Spleen (tissue), 13 donors: Measurements from ENCODE around the gene LRRN4CL. TPM values are rescaled to one million over a fixed set of nuclear protein-coding genes. Genes with fewer than 3 reads are reported as not detected.
A peak's percentile ranks its signal among the peaks of the same experiment; 100 is the strongest.
"Not testable (repeated sequence)": the region's sequence is repeated elsewhere in the genome, so short reads cannot be mapped to it uniquely, and the experiment has no call there.

ENCODE experiments used
- DNase-seq: peaks from one replicate; pipeline ENCODE4 v3.0.0-alpha.2; 2020
- H3K27ac ChIP-seq, 8 donors: fragments of 200-600 bp; sonication (generic) in 7 of 8; 1 replicate in 4 of 8; 2 replicates in 4 of 8; pipeline versions ENCODE4 v1.5.0 to v1.8.0; 2016 to 2021; ENCODE audit warnings: inconsistent platforms in 4 of 8, mild to moderate bottlenecking in 4 of 8, moderate library complexity in 1 of 8
- H3K27me3 ChIP-seq, 7 donors: fragments of 200-600 bp; sonication (generic) in 6 of 7; replicated peaks in 1 of 7; 1 replicate in 4 of 7; 2 replicates in 3 of 7; pipeline versions ENCODE4 v1.5.0 to v1.8.0; 2016 to 2021; ENCODE audit warnings: inconsistent platforms in 3 of 7, mild to moderate bottlenecking in 1 of 7
- H3K36me3 ChIP-seq, 6 donors: fragments of 200-600 bp; sonication (generic) in 5 of 6; 1 replicate in 4 of 6; 2 replicates in 2 of 6; pipeline versions ENCODE4 v1.5.0 to v1.8.0; 2016 to 2021; ENCODE audit warnings: inconsistent platforms in 2 of 6
- H3K4me1 ChIP-seq, 6 donors: fragments of 200-600 bp; sonication (generic) in 5 of 6; 1 replicate in 3 of 6; 2 replicates in 3 of 6; pipeline versions ENCODE4 v1.5.0 to v1.8.0; 2016 to 2021; ENCODE audit warnings: inconsistent platforms in 3 of 6
- H3K4me3 ChIP-seq, 8 donors: fragments of 200-600 bp; sonication (generic) in 7 of 8; 1 replicate in 4 of 8; 2 replicates in 4 of 8; pipeline versions ENCODE4 v1.5.0 to v1.8.0; 2016 to 2021; ENCODE audit warnings: inconsistent platforms in 4 of 8, mild to moderate bottlenecking in 4 of 8, moderate library complexity in 2 of 8
- H3K9me3 ChIP-seq, 8 donors: fragments of 200-600 bp; sonication (generic) in 7 of 8; 1 replicate in 4 of 8; 2 replicates in 4 of 8; pipeline versions ENCODE4 v1.5.0 to v1.8.0; 2016 to 2021; ENCODE audit warnings: inconsistent platforms in 4 of 8
- CTCF ChIP-seq, 11 experiments: fragments of 200-600 bp in 7 of 11; fragments of 450-650 bp in 4 of 11; sonication (generic) in 4 of 11; IDR thresholded peaks in 8 of 11; conservative IDR thresholded peaks in 3 of 11; 1 replicate in 7 of 11; 2 replicates in 4 of 11; pipeline versions ENCODE4 v1.4.0 to v1.8.0; 2016 to 2021; ENCODE audit warnings: antibody characterized with exemption in 11 of 11, inconsistent platforms in 4 of 11, mild to moderate bottlenecking in 1 of 11
- POLR2A ChIP-seq, 3 donors: fragments of 450-650 bp; IDR thresholded peaks; one replicate each; pipeline ENCODE4 v1.5.1; 2017; ENCODE audit warnings: antibody characterized with exemption in 3 of 3, mild to moderate bottlenecking in 1 of 3
- POLR2AphosphoS5 ChIP-seq, 3 donors: sonication (generic); formaldehyde crosslinking; IDR thresholded peaks; one replicate each; pipeline ENCODE4 v1.5.1; 2017; ENCODE audit warnings: antibody characterized with exemption in 3 of 3
- WGBS, 5 donors: extraction: QIAGEN DNeasy Blood & Tissue Kit in 3 of 5; methylation state at CpG; one replicate each; pipeline versions ENCODE4 v1.1.5 to v1.1.7; 2013 to 2018; 5-methylcytosine and 5-hydroxymethylcytosine counted together
- intact Hi-C: fragments of 100-400 bp; cut with DNase I; formaldehyde crosslinking; loops from one replicate; pipeline ENCODE4 v1.15.0; 2023; ENCODE audit warnings: low total_unique reads
- long read RNA-seq, 2 donors: transcript quantifications; one replicate each; lab custom pipeline, GENCODE V29; 2026
- polyA plus RNA-seq, 3 donors: library from polyadenylated mRNA; stranded (reverse); fragments of 200-250 nt; gene quantifications; one replicate each; pipeline ENCODE4 v1.2.1, GENCODE V29; 2013
- total RNA-seq, 7 donors: library from RNA; depleted of rRNA in 3 of 7; stranded (reverse); fragments of >200 nt in 3 of 7; fragmentation: NEBNext Ultra II Directional in 4 of 7; extraction: Animal tissue kit (Norgen Biotek cat#: 25700) in 4 of 7; gene quantifications; one replicate each; pipeline versions ENCODE4 v1.1.0 to v1.2.1, GENCODE V29; 2016 to 2021
- donor health status: healthy with polysubstance abuse.
- donor health status: DM: no; HTN: no; CAD: no; lungs with moderate emphysema.
- donor health status: DM: no; HTN: no; CAD: no.
- donor health status: Bipolar disorder and iron deficiency.
- donor health status: healthy.
- donor health status: DM: no; HTN: no; CAD: no.
- donor health status: DM: yes; HTN: yes; CAD: no.

Gene LRRN4CL
- not detected for total RNA-seq
- under 1 TPM; 0.04 to 0.48 (median 0.17) TPM for polyA plus RNA-seq
- long read RNA-seq, donor 1, partial matches to known transcripts = 0 of 1 reads
- long read RNA-seq, donor 1, other reads (novel, unspliced or antisense) = 0 of 1 reads
- long read RNA-seq, donor 2, partial matches to known transcripts = 0 of 1 reads
- long read RNA-seq, donor 2, other reads (novel, unspliced or antisense) = 0 of 1 reads

DNA sequence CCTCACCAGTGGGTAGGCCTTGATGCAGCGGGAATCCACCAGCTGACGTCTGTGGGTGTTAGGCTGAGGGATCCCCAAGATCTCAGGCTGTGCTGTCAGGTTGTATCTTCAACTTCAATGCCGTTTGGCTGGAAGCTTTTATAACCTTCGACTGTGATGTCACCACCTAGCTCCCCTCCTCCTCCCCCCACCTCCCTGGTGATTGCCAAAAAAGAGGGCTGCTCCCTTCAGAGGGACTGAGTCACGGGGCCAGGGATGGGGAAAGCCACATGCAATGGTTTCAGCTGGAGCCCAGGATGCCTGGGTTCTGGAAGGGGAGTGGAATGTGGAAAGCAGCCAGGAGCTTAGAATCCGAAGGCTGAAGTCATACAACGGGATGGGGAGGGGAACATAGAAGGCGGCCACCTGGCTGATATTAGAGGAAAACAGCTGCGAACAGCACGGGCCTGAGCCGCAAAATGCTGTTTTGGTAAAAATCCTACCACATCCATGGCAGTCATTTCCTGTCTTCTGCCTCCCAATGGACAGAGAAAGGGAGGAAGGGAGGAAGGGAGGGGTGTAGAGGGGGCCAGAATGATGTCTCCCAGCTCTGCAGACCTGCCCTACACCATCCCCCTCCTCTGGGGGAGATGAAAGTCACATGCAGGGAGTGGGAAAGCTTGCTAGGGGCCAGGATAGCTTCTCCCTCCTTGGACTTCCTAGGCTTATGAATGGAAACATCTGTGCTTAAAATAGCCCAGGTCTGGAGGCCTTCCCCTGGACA is at the start of gene LRRN4CL:
TSS of gene LRRN4CL (minus strand) at position 110 of the 763 bp plus-strand sequence. CDS start 1,022 bp downstream, outside the sequence.
- TF ChIP-seq CTCF (IDR thresholded peaks at IDR 0.05 in 8 of 11, conservative IDR thresholded peaks at IDR 0.05 in 3 of 11) (no peak), POLR2AphosphoS5 (IDR thresholded peaks at IDR 0.05) (no peak), POLR2A (IDR thresholded peaks at IDR 0.05) (no peak)
- no peak for DNase-seq
- H3K9me3 ChIP-seq = no peaks in the 10 kb centered on the region
- peaks cover 0 to 15% (median 6%) of the 10 kb centered on the region in 6 donors for H3K4me1 ChIP-seq
- peaks cover 3 to 52% (median 30%) of the 10 kb centered on the region in 6 donors for H3K36me3 ChIP-seq
- intact Hi-C loops = loop anchor here (10.0 kb wide), 2 partner anchors 265 to 295 kb away; no protein-coding TSS in a partner anchor
- peaks cover 6 to 23% (median 16%) of the 10 kb centered on the region in 7 donors for H3K27me3 ChIP-seq
- H3K27ac ChIP-seq = no peak within 1 kb of the TSS
- 68 to 85% (median 78%) methylated on average over 11 of the region's 11 CpGs for WGBS, 5 donors
- H3K4me3 ChIP-seq = no peak within 1 kb of the TSS

DNA sequence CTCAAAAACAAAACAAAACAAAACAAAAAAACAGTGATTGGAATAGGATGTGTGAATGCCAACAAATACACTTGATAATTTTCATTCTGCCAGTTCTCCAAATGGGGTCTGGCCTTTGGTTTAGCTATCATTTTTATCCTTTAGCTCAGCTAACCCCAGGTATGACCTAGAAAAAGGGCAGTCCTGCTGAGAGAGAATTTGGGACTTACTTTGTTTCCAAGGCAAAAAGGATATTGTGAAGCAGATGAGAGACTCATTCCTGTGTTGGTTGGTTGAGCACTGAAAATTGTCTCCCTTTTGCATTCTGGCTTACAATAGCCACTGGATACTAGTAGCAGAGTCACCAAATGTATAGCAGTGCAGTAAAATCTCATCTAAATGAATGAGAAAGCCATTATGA is 47.9 kb upstream of the LRRN4CL start:
- H3K36me3 ChIP-seq = peaks cover 5 to 100% (median 84%) of the 10 kb centered on the region in 6 donors
- DNase-seq = no peak
- H3K9me3 ChIP-seq = no peaks in the 10 kb centered on the region
- no peak overlapping the region for H3K4me3 ChIP-seq
- H3K27me3 ChIP-seq = no peaks in the 10 kb centered on the region
- H3K27ac ChIP-seq = no peak overlapping the region
- H3K4me1 ChIP-seq = peaks cover 0 to 25% (median 10%) of the 10 kb centered on the region in 6 donors
- TF ChIP-seq POLR2AphosphoS5 (IDR thresholded peaks at IDR 0.05) = no peak
- TF ChIP-seq POLR2A (IDR thresholded peaks at IDR 0.05) = no peak
- no peak for TF ChIP-seq CTCF (IDR thresholded peaks at IDR 0.05 in 8 of 11, conservative IDR thresholded peaks at IDR 0.05 in 3 of 11)
- intact Hi-C loops = no loop called here

DNA sequence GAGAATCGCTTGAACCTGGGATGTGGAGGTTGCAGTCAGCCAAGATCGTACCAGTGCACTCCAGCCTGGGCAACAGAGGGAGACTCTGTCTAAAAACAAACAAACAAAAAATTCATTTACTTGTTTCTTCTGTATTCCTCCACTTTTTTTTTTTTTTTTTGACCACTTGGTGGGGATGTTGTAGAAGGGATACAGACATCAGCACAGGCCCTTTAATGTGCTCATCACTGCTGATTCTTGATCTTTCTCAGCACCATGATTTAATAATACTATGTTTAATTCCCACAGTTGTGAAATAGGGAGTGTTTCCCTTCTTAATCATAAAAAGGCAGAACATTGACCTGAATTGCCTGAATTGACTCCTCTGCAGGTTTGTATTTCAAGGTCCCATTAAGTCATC is 43.5 kb upstream of the LRRN4CL start:
- Histone ChIP-seq H3K27ac (no peak overlapping the region), H3K9me3 (no peaks in the 10 kb centered on the region), H3K4me3 (no peak overlapping the region), H3K4me1 (peaks cover 13 to 61% (median 39%) of the 10 kb centered on the region in 6 donors), H3K27me3 (no peaks in the 10 kb centered on the region), H3K36me3 (peaks cover 0 to 79% (median 51%) of the 10 kb centered on the region in 6 donors)
- TF ChIP-seq POLR2AphosphoS5 (IDR thresholded peaks at IDR 0.05) = no peak
- TF ChIP-seq CTCF (IDR thresholded peaks at IDR 0.05 in 8 of 11, conservative IDR thresholded peaks at IDR 0.05 in 3 of 11) = no peak
- no peak for TF ChIP-seq POLR2A (IDR thresholded peaks at IDR 0.05)
- intact Hi-C loops = no loop called here
- no peak for DNase-seq
- 78 to 87% (median 85%) methylated on average over 2 of the region's 2 CpGs for WGBS, 5 donors

GRCh38 chr11:62730076-62730475 is 40.7 kb upstream of the LRRN4CL start:
- WGBS, 5 donors = 80 to 91% (median 84%) methylated on average over 14 of the region's 14 CpGs
- peak overlapping the region in 2 of 8 donors; percentile 96 to 98 for H3K27ac ChIP-seq
- peak overlapping the region in 6 of 8 donors; percentile 79 to 99 (median 94) for H3K4me3 ChIP-seq
- H3K27me3 ChIP-seq, intact Hi-C loops, DNase-seq, H3K9me3 ChIP-seq: not testable (repeated sequence)
- peaks cover 22 to 77% (median 49%) of the 10 kb centered on the region in 6 donors for H3K4me1 ChIP-seq
- peaks cover 0 to 52% (median 25%) of the 10 kb centered on the region in 6 donors for H3K36me3 ChIP-seq
